Measurements from ENCODE around the gene RFK.
"Not testable (repeated sequence)": the region's sequence is repeated elsewhere in the genome, so short reads cannot be mapped to it uniquely, and the experiment has no call there.

Gene RFK

DNA sequence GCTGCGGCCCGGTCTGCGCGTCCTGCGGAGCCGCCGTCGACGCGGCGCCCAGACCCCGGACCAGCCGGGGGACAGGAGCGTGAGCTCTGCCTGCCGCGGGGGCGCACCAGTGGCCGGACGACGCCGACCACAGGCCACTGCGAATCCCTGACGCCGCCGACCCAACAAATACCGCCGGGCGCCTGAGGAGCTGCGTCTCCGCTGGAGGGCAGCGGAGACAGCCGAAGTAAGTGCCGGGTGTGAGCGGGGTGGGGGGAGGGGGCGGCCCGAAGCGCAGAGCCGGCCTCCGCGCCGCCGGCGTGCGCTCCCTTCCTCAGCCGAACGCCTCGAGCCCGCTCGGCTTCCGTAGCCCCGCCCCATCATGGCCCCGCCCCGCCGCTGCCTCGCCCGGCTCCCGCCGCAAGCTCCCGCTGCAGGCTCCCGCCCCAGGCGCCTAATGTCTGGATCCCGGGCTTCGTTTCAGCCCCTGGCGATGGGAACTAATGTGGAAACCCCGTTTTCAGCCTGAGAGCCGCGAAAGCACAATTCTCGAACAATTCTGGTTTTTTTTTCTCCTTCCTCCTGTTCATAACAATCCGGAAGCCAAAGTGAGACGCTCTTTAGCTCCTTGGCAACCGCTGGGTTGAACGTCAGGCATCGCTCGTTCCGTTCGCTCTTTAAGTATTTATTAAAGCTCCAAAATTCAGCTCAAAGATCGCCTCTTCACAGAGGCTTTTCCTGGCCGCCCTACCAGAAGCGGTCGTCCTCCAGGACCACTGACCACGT lies at the start of gene RFK:
Gene RFK (minus strand): TSS at position 232 of the 765 bp plus-strand sequence. CDS start 255 bp downstream, outside the sequence.
- TF ChIP-seq, protein P1, sequence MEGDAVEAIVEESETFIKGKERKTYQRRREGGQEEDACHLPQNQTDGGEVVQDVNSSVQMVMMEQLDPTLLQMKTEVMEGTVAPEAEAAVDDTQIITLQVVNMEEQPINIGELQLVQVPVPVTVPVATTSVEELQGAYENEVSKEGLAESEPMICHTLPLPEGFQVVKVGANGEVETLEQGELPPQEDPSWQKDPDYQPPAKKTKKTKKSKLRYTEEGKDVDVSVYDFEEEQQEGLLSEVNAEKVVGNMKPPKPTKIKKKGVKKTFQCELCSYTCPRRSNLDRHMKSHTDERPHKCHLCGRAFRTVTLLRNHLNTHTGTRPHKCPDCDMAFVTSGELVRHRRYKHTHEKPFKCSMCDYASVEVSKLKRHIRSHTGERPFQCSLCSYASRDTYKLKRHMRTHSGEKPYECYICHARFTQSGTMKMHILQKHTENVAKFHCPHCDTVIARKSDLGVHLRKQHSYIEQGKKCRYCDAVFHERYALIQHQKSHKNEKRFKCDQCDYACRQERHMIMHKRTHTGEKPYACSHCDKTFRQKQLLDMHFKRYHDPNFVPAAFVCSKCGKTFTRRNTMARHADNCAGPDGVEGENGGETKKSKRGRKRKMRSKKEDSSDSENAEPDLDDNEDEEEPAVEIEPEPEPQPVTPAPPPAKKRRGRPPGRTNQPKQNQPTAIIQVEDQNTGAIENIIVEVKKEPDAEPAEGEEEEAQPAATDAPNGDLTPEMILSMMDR (IDR thresholded peaks at IDR 0.05; ENCODE audit: borderline replicate concordance, control extremely low read depth, extremely low read depth, insufficient read depth, missing control alignments): peak; percentile 68
- peak; percentile 96 for DNase-seq (ENCODE audit: low spot score)
- in situ Hi-C loops (cut with MboI; ENCODE audit: low sequenced_read_pairs, unreplicated experiment): no loop called here

DNA sequence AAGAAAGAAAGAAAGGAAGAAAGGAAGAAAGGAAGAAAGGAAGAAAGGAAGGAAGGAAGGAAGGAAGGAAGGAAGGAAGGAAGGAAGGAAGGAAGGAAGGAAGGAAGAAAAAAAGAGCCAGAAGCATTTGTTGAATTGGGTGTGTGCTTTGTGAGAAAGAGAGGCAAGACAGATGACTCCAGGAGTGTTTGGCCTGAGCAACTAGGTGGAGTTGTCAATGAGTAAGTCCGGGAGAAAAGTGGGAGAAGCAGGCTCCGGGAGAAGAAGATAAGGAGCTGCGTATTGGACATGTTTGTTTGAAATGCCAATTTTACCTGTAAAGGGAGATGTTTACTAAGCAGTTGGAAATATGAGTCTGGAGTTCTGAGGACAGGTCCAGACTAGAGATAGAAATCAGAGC lies 49.7 kb upstream of the RFK start:
- TF ChIP-seq, protein P1 (IDR thresholded peaks at IDR 0.05; ENCODE audit: borderline replicate concordance, control extremely low read depth, extremely low read depth, insufficient read depth, missing control alignments): no peak
- no peak for DNase-seq (ENCODE audit: low spot score)
- in situ Hi-C loops (cut with MboI; ENCODE audit: low sequenced_read_pairs, unreplicated experiment): loop anchor here (10.0 kb wide), 1 partner anchor 261 kb away; no protein-coding TSS in a partner anchor

DNA sequence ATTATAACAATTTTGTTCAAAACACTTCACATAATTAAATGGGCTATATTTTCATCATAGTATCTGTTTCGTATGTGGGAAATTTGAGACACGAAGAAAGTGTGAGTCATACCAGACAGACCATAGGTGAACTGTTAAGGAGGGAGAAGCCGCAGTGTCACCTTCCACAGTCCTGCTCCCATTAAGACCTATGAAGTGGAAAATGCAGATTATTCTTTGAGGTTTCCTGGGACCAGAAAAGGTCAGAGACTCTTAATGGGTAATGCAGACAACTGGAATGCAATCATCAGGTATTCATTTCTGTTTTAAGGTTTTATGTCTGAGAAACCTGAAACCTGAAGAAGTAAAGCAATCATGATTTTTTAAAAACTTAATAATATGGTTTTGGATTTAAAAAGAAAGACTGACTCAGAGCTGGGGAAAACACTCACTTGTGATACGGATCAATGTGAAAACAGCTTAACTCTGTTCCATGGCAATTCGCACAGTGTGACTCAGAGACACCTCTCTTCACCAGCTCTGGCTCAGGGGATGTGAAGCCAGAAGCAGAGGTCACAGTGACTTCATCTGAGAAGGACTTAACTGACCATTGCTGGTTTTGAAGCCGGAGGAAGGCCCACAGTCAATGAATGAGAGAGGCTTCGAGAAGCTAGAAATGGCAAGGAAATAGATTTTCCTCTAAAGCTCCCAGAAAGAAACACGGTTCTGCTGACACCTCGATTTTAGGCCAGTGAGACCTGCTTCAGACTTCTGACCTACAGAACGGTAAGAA lies 47.5 kb upstream of the RFK start:
- TF ChIP-seq, protein P1 (IDR thresholded peaks at IDR 0.05; ENCODE audit: borderline replicate concordance, control extremely low read depth, extremely low read depth, insufficient read depth, missing control alignments): no peak
- in situ Hi-C loops (cut with MboI; ENCODE audit: low sequenced_read_pairs, unreplicated experiment): loop anchor here (10.0 kb wide), 1 partner anchor 263 kb away; no protein-coding TSS in a partner anchor
- DNase-seq (ENCODE audit: low spot score): peak; percentile 47

- in situ Hi-C loops (cut with MboI; ENCODE audit: low sequenced_read_pairs, unreplicated experiment): no loop called here
- TF ChIP-seq, protein P1 (IDR thresholded peaks at IDR 0.05; ENCODE audit: borderline replicate concordance, control extremely low read depth, extremely low read depth, insufficient read depth, missing control alignments): no peak
- peak; percentile 51 for DNase-seq (ENCODE audit: low spot score)
Observed at GRCh38 chr9:76438841-76439588, 44.8 kb upstream of the RFK start.

- in situ Hi-C loops (cut with MboI; ENCODE audit: low sequenced_read_pairs, unreplicated experiment); DNase-seq (ENCODE audit: low spot score): not testable (repeated sequence)
Observed at GRCh38 chr9:76437017-76437699, 42.9 kb upstream of the RFK start.

- DNase-seq (ENCODE audit: low spot score); in situ Hi-C loops (cut with MboI; ENCODE audit: low sequenced_read_pairs, unreplicated experiment): not testable (repeated sequence)
Observed at GRCh38 chr9:76434897-76435296, 40.7 kb upstream of the RFK start.

DNA sequence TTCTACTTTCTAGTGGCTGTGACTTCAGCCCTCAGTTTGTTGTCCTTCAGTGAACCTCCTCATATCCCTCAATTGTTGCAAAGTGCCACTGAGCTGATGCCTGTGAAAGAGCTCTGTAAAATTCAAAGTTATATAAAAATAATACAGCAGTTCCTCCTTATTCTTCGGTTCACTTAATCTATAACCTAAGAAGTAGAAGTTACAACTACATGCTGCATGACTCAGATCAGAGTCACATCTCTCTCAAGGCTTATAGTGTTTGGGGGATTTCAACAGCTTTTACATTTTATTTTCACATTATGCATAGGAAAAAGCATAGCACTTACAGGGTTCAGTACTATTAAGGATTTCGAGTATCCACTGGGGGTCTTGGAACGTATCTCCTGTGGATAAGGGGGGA lies 39.6 kb upstream of the RFK start:
- TF ChIP-seq, protein P1 (IDR thresholded peaks at IDR 0.05; ENCODE audit: borderline replicate concordance, control extremely low read depth, extremely low read depth, insufficient read depth, missing control alignments): no peak
- in situ Hi-C loops (cut with MboI; ENCODE audit: low sequenced_read_pairs, unreplicated experiment): no loop called here
- DNase-seq (ENCODE audit: low spot score): no peak
